ENCODE results near the gene BRD3OS. TPM values are rescaled to one million over a fixed set of nuclear protein-coding genes. Genes with fewer than 3 reads are reported as not detected.
A peak's percentile ranks its signal among the peaks of the same experiment; 100 is the strongest.

The BRD3OS gene
- total and polyA plus RNA-seq, 4 donors = 5.8 to 17.3 (median 11.0) TPM

DNA sequence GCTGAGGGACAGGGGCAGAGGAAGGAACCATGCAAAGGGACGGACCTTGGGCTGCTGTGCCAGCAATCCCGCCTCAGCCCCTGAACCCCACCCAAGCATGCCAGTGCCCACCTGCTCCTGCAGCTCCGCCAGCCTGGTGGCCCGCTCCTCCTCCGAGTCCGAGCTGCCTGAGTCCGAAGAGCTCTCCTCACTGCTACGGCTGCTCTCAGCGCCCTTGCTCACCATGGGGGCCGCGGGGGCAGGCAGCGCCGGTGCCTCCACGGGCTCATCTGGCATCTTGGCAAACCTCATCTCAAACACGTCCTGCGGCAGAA is 16.3 kb downstream of the BRD3OS start:
- H3K27me3 ChIP-seq (ENCODE audit: control insufficient read depth in 1 of 2, insufficient read depth in 2 of 2, low read length in 1 of 2) = no peaks in the 10 kb centered on the region
- no peaks in the 10 kb centered on the region for H3K9me3 ChIP-seq (ENCODE audit: control insufficient read depth, low read length)
- WGBS, 2 donors = 89 to 92% methylated on average over 16 of the region's 16 CpGs
- ATAC-seq (ENCODE audit: low FRiP score) = no peak
- H3K36me3 ChIP-seq (ENCODE audit: control insufficient read depth in 1 of 2, insufficient read depth in 2 of 2, low read length in 1 of 2) = peaks cover 2 to 4% of the 10 kb centered on the region in 2 donors
- no peak overlapping the region for H3K4me3 ChIP-seq (ENCODE audit: low read length in 2 of 2)
- no peak overlapping the region for H3K27ac ChIP-seq (ENCODE audit: low read depth in 1 of 2, low read length in 2 of 2)
- intact Hi-C loops (cut with DNase I) = no loop called here
- DNase-seq = peak; percentile 34 to 56
- H3K4me1 ChIP-seq (ENCODE audit: control insufficient read depth in 1 of 2, insufficient read depth in 2 of 2, low read length in 2 of 2) = no peaks in the 10 kb centered on the region

DNA sequence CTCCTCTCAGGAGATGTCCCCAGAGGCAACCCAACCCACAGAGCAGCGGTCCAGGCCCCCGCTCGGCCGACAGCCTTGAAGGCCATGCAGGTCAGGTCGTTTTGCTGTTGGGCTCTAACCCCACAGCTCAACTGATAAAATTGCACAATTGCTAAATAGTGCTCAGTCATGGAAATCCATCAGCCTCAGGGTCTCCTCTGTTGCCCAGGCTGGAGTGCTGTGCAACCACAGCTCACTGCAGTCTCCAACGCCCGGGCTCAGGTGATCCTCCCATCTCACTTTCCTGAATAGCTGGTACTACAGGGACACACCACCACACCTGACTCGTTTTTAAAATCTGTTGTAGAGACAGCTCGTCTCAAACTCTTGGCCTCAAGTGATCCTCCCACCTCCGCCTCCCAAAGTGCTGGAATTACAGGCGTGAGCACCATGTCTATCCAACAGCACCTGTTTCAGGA is 18.3 kb downstream of the BRD3OS start:
- Histone ChIP-seq H3K27ac (ENCODE audit: low read depth in 1 of 2, low read length in 2 of 2) (no peak overlapping the region), H3K27me3 (ENCODE audit: control insufficient read depth in 1 of 2, insufficient read depth in 2 of 2, low read length in 1 of 2) (no peaks in the 10 kb centered on the region), H3K4me1 (ENCODE audit: control insufficient read depth in 1 of 2, insufficient read depth in 2 of 2, low read length in 2 of 2) (no peaks in the 10 kb centered on the region), H3K4me3 (ENCODE audit: low read length in 2 of 2) (no peak overlapping the region), H3K9me3 (ENCODE audit: control insufficient read depth, low read length) (no peaks in the 10 kb centered on the region), H3K36me3 (ENCODE audit: control insufficient read depth in 1 of 2, insufficient read depth in 2 of 2, low read length in 1 of 2) (peaks cover 2 to 4% of the 10 kb centered on the region in 2 donors)
- 86 to 90% methylated on average over 11 of the region's 11 CpGs for WGBS, 2 donors
- ATAC-seq (ENCODE audit: low FRiP score) (no peak), DNase-seq (no peak)
- intact Hi-C loops (cut with DNase I) = no loop called here

DNA sequence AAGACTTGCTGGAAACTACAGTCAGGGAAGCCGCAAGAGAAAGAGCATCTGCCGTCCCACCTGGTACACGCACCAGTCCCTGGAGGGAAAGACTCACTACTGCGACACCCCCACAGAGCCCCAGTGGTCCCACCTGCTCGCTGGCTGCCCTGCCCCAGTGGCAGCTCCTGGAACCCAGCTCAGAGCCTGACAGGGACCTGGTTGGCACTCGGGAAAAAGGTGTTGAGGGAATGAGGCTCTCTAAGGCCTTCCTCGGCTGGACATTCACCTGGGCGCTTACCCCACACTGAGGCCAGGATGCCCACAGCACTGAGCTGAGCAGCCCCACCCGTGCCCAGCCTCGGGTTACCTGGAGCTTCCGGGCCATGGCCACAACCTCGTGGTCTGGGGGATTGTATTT is 19.7 kb downstream of the BRD3OS start:
- ATAC-seq (ENCODE audit: low FRiP score) = no peak
- Histone ChIP-seq H3K9me3 (ENCODE audit: control insufficient read depth, low read length) (no peaks in the 10 kb centered on the region), H3K4me3 (ENCODE audit: low read length in 2 of 2) (no peak overlapping the region), H3K4me1 (ENCODE audit: control insufficient read depth in 1 of 2, insufficient read depth in 2 of 2, low read length in 2 of 2) (no peaks in the 10 kb centered on the region), H3K27me3 (ENCODE audit: control insufficient read depth in 1 of 2, insufficient read depth in 2 of 2, low read length in 1 of 2) (no peaks in the 10 kb centered on the region), H3K27ac (ENCODE audit: low read depth in 1 of 2, low read length in 2 of 2) (no peak overlapping the region), H3K36me3 (ENCODE audit: control insufficient read depth in 1 of 2, insufficient read depth in 2 of 2, low read length in 1 of 2) (peaks cover 2 to 3% of the 10 kb centered on the region in 2 donors)
- WGBS, 2 donors = 86 to 87% methylated on average over 12 of the region's 12 CpGs
- intact Hi-C loops (cut with DNase I) = no loop called here
- DNase-seq = no peak

DNA sequence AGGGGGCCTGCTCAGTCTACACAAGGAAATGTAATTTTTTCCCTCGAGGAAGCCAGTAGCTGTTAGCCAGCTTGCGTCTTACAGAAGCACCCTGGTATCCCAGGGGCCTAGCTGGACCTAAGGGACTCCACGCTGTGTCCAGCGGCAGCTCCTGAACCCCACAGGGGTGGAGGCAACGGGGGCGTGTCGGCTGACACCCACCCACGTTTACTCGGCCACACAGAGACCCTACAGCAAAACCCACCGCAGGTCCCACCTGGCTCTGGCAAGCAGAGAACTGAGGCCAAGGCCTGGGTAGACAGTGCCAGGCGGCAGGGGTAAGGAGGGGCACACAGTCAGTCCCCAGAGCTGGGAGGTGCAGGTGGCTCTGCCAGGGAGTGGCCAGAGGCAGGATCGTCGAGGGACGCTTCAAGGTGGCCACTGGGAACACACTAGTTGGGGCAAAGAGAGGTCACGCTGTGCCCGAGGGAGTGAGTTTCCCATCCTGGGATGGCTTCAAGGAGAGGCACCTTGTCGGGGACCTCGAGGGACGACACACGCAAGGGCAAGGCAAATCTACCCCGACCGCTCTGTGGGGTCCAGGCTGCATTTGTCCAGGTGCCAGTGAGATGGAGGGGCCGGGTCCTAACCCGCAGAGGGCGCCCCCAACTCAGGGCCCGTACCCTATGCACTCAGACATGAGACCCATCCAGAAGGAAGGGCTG is 20.7 kb downstream of the BRD3OS start:
- Histone ChIP-seq H3K4me3 (ENCODE audit: low read length in 2 of 2) (no peak overlapping the region), H3K9me3 (ENCODE audit: control insufficient read depth, low read length) (no peaks in the 10 kb centered on the region), H3K27ac (ENCODE audit: low read depth in 1 of 2, low read length in 2 of 2) (no peak overlapping the region), H3K4me1 (ENCODE audit: control insufficient read depth in 1 of 2, insufficient read depth in 2 of 2, low read length in 2 of 2) (no peaks in the 10 kb centered on the region), H3K27me3 (ENCODE audit: control insufficient read depth in 1 of 2, insufficient read depth in 2 of 2, low read length in 1 of 2) (no peaks in the 10 kb centered on the region), H3K36me3 (ENCODE audit: control insufficient read depth in 1 of 2, insufficient read depth in 2 of 2, low read length in 1 of 2) (peaks cover 0 to 2% of the 10 kb centered on the region in 2 donors)
- WGBS, 2 donors = 83 to 84% methylated on average over 26 of the region's 26 CpGs
- no peak for DNase-seq
- intact Hi-C loops (cut with DNase I) = no loop called here
- no peak for ATAC-seq (ENCODE audit: low FRiP score)

DNA sequence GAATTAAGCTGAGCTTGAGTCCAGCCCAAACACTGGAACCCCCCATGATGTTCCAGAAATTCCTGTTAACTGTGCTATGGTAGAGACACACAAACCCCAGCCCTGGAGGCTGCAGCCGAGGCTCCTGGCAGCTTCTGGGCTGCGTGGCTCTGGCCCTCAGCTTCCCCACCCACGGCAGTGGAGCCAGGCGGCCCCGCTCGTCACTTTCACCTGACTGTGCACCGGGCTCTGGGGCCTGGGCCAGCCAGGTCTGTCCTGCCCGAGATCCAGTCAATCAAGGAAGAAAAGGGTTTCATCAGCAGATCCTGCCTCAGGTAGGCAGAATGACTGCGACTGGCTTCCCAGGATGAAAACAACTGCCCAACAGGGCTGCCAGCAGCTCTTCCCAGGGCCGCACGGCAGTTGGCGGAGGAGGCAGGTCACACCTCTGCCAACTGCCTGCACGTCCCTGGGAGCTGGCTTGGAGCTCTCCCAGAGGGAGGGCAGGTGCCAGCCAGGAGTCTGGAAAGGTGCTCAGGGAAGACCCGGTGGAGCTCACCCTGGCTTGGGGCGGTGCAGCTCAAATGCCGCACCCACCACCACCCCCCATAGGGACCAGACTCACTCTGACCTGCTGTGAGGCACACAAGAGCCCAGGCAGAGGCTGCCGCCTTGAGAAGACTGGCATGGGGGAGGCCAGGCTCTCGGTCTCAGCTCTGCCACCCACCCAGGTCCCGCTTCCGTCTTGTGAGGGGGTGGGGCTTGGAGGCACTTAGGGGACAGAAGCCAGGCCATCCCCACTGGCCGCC is 21.8 kb downstream of the BRD3OS start:
- 85 to 87% methylated on average over 21 of the region's 21 CpGs for WGBS, 2 donors
- no peaks in the 10 kb centered on the region for H3K36me3 ChIP-seq (ENCODE audit: control insufficient read depth in 1 of 2, insufficient read depth in 2 of 2, low read length in 1 of 2)
- ATAC-seq (ENCODE audit: low FRiP score) (no peak), DNase-seq (no peak)
- H3K4me3 ChIP-seq (ENCODE audit: low read length in 2 of 2) = no peak overlapping the region
- no peaks in the 10 kb centered on the region for H3K9me3 ChIP-seq (ENCODE audit: control insufficient read depth, low read length)
- H3K27me3 ChIP-seq (ENCODE audit: control insufficient read depth in 1 of 2, insufficient read depth in 2 of 2, low read length in 1 of 2) = no peaks in the 10 kb centered on the region
- H3K27ac ChIP-seq (ENCODE audit: low read depth in 1 of 2, low read length in 2 of 2) = no peak overlapping the region
- intact Hi-C loops (cut with DNase I) = no loop called here
- no peaks in the 10 kb centered on the region for H3K4me1 ChIP-seq (ENCODE audit: control insufficient read depth in 1 of 2, insufficient read depth in 2 of 2, low read length in 2 of 2)

DNA sequence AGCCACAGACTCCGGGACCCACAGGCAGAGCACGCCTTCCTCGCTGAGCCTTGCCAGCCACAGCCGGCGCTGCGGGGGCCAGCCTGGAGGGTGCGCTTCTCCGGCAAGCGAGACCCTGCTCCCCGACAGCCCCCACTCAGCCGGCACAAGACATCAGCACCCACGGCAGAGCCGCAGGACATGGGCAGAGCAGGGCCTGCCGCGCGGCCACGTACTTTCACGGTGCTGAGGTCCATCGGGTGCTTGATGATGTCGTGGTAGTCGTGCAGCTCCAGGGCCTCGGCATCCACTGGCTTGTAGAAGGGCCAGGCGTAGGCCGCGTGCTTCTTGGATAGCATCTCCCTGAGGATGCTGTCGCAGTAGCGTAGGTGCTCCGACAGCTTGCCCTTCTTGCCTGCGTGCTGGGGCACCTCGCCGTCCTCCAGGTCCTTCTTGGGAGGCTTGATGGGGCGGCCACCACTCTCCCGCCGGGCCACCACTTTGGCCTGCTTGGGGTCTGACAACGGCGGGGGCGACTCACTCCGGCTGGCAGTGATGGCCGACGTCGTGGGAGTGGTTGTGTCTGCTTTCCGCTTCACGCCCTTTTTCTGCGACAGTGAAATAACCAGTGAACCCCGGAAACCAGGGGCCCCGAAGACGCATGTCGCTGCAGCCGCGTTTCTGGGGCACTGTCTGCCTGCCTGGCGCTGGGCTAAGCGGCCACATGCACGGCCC is 22.7 kb downstream of the BRD3OS start:
- no peaks in the 10 kb centered on the region for H3K27me3 ChIP-seq (ENCODE audit: control insufficient read depth in 1 of 2, insufficient read depth in 2 of 2, low read length in 1 of 2)
- no peak overlapping the region for H3K4me3 ChIP-seq (ENCODE audit: low read length in 2 of 2)
- WGBS, 2 donors = 96% methylated on average over 53 of the region's 53 CpGs
- intact Hi-C loops (cut with DNase I) = no loop called here
- no peaks in the 10 kb centered on the region for H3K36me3 ChIP-seq (ENCODE audit: control insufficient read depth in 1 of 2, insufficient read depth in 2 of 2, low read length in 1 of 2)
- H3K4me1 ChIP-seq (ENCODE audit: control insufficient read depth in 1 of 2, insufficient read depth in 2 of 2, low read length in 2 of 2) = no peaks in the 10 kb centered on the region
- DNase-seq = no peak
- ATAC-seq (ENCODE audit: low FRiP score) = no peak
- H3K9me3 ChIP-seq (ENCODE audit: control insufficient read depth, low read length) = no peaks in the 10 kb centered on the region
- H3K27ac ChIP-seq (ENCODE audit: low read depth in 1 of 2, low read length in 2 of 2) = no peak overlapping the region

DNA sequence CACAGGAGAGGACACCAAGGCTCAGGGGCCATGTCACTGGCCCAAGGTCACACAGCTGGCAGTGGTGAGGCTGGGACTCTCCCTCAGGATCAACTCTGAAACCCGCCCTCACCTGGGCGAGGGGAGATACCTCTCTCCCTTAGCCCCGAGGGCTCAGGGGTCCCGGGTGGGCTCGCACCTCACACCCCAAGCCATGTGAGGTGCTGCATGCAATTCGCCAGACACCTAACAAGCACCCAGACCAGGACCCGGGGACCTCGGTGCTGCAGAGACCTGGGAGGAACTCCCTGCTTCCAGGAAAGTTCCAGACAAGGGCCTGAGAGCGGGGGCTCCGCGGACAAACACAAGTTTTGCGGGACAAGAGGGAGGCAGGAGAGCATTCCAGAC is 23.3 kb downstream of the BRD3OS start:
- no peak for ATAC-seq (ENCODE audit: low FRiP score)
- Histone ChIP-seq H3K27ac (ENCODE audit: low read depth in 1 of 2, low read length in 2 of 2) (no peak overlapping the region), H3K9me3 (ENCODE audit: control insufficient read depth, low read length) (no peaks in the 10 kb centered on the region), H3K27me3 (ENCODE audit: control insufficient read depth in 1 of 2, insufficient read depth in 2 of 2, low read length in 1 of 2) (no peaks in the 10 kb centered on the region), H3K4me3 (ENCODE audit: low read length in 2 of 2) (no peak overlapping the region), H3K4me1 (ENCODE audit: control insufficient read depth in 1 of 2, insufficient read depth in 2 of 2, low read length in 2 of 2) (no peaks in the 10 kb centered on the region), H3K36me3 (ENCODE audit: control insufficient read depth in 1 of 2, insufficient read depth in 2 of 2, low read length in 1 of 2) (no peaks in the 10 kb centered on the region)
- WGBS, 2 donors = 91 to 92% methylated on average over 12 of the region's 12 CpGs
- intact Hi-C loops (cut with DNase I) = no loop called here
- DNase-seq = no peak

DNA sequence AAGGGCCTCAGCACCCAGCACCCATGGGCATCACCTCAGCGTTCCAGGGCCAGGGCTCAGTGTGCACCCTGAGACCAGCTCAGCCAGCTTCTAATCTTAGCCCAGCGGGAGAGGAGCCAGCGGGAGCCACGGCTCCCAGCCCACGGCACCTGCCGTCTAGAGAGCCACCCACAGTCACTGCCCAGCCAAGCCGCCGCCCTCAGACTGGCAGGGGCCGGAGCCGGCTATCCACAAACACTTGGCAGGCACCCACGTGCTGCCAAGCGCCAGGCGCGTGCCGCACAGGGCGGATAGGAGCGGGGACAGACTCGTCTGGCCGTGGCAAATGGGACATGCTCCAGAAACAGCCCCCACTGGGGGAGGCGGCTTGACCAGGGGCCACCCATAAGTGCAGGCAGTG is 24.0 kb downstream of the BRD3OS start:
- ATAC-seq (ENCODE audit: low FRiP score) (peak; percentile 31), DNase-seq (no peak)
- intact Hi-C loops (cut with DNase I) = no loop called here
- no peaks in the 10 kb centered on the region for H3K36me3 ChIP-seq (ENCODE audit: control insufficient read depth in 1 of 2, insufficient read depth in 2 of 2, low read length in 1 of 2)
- H3K4me3 ChIP-seq (ENCODE audit: low read length in 2 of 2) = no peak overlapping the region
- H3K27ac ChIP-seq (ENCODE audit: low read depth in 1 of 2, low read length in 2 of 2) = no peak overlapping the region
- H3K4me1 ChIP-seq (ENCODE audit: control insufficient read depth in 1 of 2, insufficient read depth in 2 of 2, low read length in 2 of 2) = no peaks in the 10 kb centered on the region
- H3K9me3 ChIP-seq (ENCODE audit: control insufficient read depth, low read length) = no peaks in the 10 kb centered on the region
- H3K27me3 ChIP-seq (ENCODE audit: control insufficient read depth in 1 of 2, insufficient read depth in 2 of 2, low read length in 1 of 2) = no peaks in the 10 kb centered on the region
- 11 to 14% methylated on average over 20 of the region's 20 CpGs for WGBS, 2 donors
